HEK293 (cell line): Measurements from ENCODE around the gene ETV6.

ENCODE experiments used
- CTCF ChIA-PET: fragments of 350-600 bp; formaldehyde crosslinking; extraction: SDS; loops from one replicate; lab custom pipeline; 2021; ENCODE audit warnings: antibody characterized with exemption; lab: Yijun Ruan, JAX
- POLR2A ChIA-PET: fragments of 300-600 bp; formaldehyde crosslinking; extraction: SDS; loops from one replicate; lab custom pipeline; 2020; ENCODE audit warnings: antibody characterized with exemption, inconsistent platforms; lab: Yijun Ruan, JAX
- H3K27ac ChIP-seq: fragments of 200-500 bp; sonication (Bioruptor generic); 2 replicates; pipeline ENCODE4 v1.5.1; 2014; ENCODE audit warnings: low read depth, low read length, control low read depth, inconsistent platforms; ENCODE audit errors: extremely low read depth
- H3K36me3 ChIP-seq, 2 experiments: fragments of 200-500 bp in 1 of 2; sonication (Bioruptor generic) in 1 of 2; 1 replicate in 1 of 2; 2 replicates in 1 of 2; pipeline ENCODE4 v1.5.1; 2014 to 2017; ENCODE audit warnings: inconsistent platforms in 2 of 2, low read length in 2 of 2; ENCODE audit not compliant: control insufficient read depth in 2 of 2, insufficient read depth in 1 of 2
- H3K4me1 ChIP-seq: fragments of 200-500 bp; sonication (Bioruptor generic); 2 replicates; pipeline ENCODE4 v1.5.1; 2014; ENCODE audit warnings: mild to moderate bottlenecking, low read length, inconsistent platforms; ENCODE audit not compliant: control insufficient read depth, insufficient read depth
- H3K4me3 ChIP-seq: 2 replicates; pipeline ENCODE4 v1.5.1; 2011; ENCODE audit warnings: low read depth, mild to moderate bottlenecking, control low read depth, low read length, moderate library complexity
- H3K9me3 ChIP-seq: fragments of 200-500 bp; sonication (Bioruptor generic); 2 replicates; pipeline ENCODE4 v1.5.1; 2014; ENCODE audit warnings: low read depth, low read length, inconsistent platforms; ENCODE audit not compliant: control insufficient read depth, insufficient read depth
- HOXD13 ChIP-seq: sonication (generic); formaldehyde crosslinking; IDR thresholded peaks from 2 replicates; pipeline ENCODE4 v1.8.0; 2022; ENCODE audit warnings: missing genetic modification reagents, borderline replicate concordance
- PATZ1 ChIP-seq: fragments of 450-650 bp; formaldehyde crosslinking; IDR thresholded peaks from 2 replicates; pipeline ENCODE4 v1.5.1; 2016; ENCODE audit warnings: missing biosample characterization, missing genetic modification characterization
- PBX3 ChIP-seq: sonication (generic); formaldehyde crosslinking; IDR thresholded peaks from 2 replicates; pipeline ENCODE4 v1.8.1; 2022; ENCODE audit warnings: mild to moderate bottlenecking, moderate library complexity, missing genetic modification reagents
- PRDM10 ChIP-seq: fragments of 450-650 bp; formaldehyde crosslinking; IDR thresholded peaks from 2 replicates; pipeline ENCODE4 v1.5.1; 2016; ENCODE audit warnings: missing biosample characterization, missing genetic modification characterization
- TCF7L2 ChIP-seq: IDR thresholded peaks from 2 replicates; pipeline ENCODE4 v1.6.1; 2011; ENCODE audit warnings: low read depth, mild to moderate bottlenecking, inconsistent platforms, low read length, moderate library complexity, borderline replicate concordance
- TSHZ1 ChIP-seq: fragments of 450-650 bp; formaldehyde crosslinking; IDR thresholded peaks from 2 replicates; pipeline ENCODE4 v1.5.1; 2016; ENCODE audit warnings: missing biosample characterization, missing genetic modification characterization, borderline replicate concordance
- YY2 ChIP-seq: fragments of 450-650 bp; formaldehyde crosslinking; IDR thresholded peaks from 2 replicates; pipeline ENCODE4 v1.5.1; 2016; ENCODE audit warnings: missing biosample characterization, missing genetic modification characterization
- ZBTB44 ChIP-seq: fragments of 450-650 bp; IDR thresholded peaks from 2 replicates; pipeline ENCODE4 v1.5.1; 2018; ENCODE audit warnings: missing biosample characterization, mild to moderate bottlenecking, missing genetic modification characterization
- ZFP69B ChIP-seq: fragments of 450-650 bp; formaldehyde crosslinking; IDR thresholded peaks from 2 replicates; pipeline ENCODE4 v1.5.1; 2016; ENCODE audit warnings: missing biosample characterization, missing genetic modification characterization
- ZNF10 ChIP-seq: fragments of 450-650 bp; formaldehyde crosslinking; IDR thresholded peaks from 2 replicates; pipeline ENCODE4 v1.5.1; 2017; ENCODE audit warnings: missing biosample characterization, missing genetic modification characterization
- ZNF132 ChIP-seq: fragments of 450-650 bp; formaldehyde crosslinking; IDR thresholded peaks from 2 replicates; pipeline ENCODE4 v1.5.1; 2017; ENCODE audit warnings: missing biosample characterization, missing genetic modification characterization, borderline replicate concordance
- ZNF214 ChIP-seq: fragments of 450-650 bp; formaldehyde crosslinking; IDR thresholded peaks from 2 replicates; pipeline ENCODE4 v1.5.1; 2017; ENCODE audit warnings: missing biosample characterization, mild to moderate bottlenecking, missing genetic modification characterization, borderline replicate concordance
- ZNF248 ChIP-seq: fragments of 450-650 bp; formaldehyde crosslinking; IDR thresholded peaks from 2 replicates; pipeline ENCODE4 v1.5.1; 2017; ENCODE audit warnings: missing biosample characterization, missing genetic modification characterization
- ZNF704 ChIP-seq: fragments of 450-650 bp; formaldehyde crosslinking; IDR thresholded peaks from 2 replicates; pipeline ENCODE4 v1.5.1; 2016; ENCODE audit warnings: missing biosample characterization, missing genetic modification characterization
- ZNF843 ChIP-seq: fragments of 450-650 bp; formaldehyde crosslinking; IDR thresholded peaks from 2 replicates; pipeline ENCODE4 v1.5.1; 2016; ENCODE audit warnings: missing biosample characterization, missing genetic modification characterization

The ETV6 gene

GRCh38 chr12:11621797-11622423 is 27.6 kb upstream of the ETV6 start (continued):
- TF ChIP-seq PRDM10 (no peak), ZNF132 (tag by site-specific recombination) (no peak), YY2 (tag by site-specific recombination) (no peak), ZNF248 (tag by site-specific recombination) (no peak), ZNF843 (tag by site-specific recombination) (no peak)

- ChIA-PET POLR2A (no interaction called here), CTCF (interaction anchor here (0.6 kb wide), 1 partner anchor 20 kb away, joined by 3 read pairs; no protein-coding TSS in a partner anchor)
- no peak overlapping the region for H3K27ac ChIP-seq
- H3K36me3 ChIP-seq, result no peaks in the 10 kb centered on the region
- H3K4me1 ChIP-seq, result no peaks in the 10 kb centered on the region
- no peaks in the 10 kb centered on the region for H3K9me3 ChIP-seq
- H3K4me3 ChIP-seq, result no peak overlapping the region
- TF ChIP-seq ZNF214 (tag by site-specific recombination), result no peak
- no peak for TF ChIP-seq PBX3 (CRISPR knock-in tag)
- no peak for TF ChIP-seq ZFP69B (tag by site-specific recombination)
- TF ChIP-seq HOXD13 (CRISPR knock-in tag), result no peak
- TF ChIP-seq PATZ1 (tag by site-specific recombination), result no peak
- no peak for TF ChIP-seq ZBTB44 (tag by site-specific recombination)
- no peak for TF ChIP-seq TSHZ1 (tag by site-specific recombination)
- TF ChIP-seq ZNF704, result no peak
- no peak for TF ChIP-seq ZNF10 (tag by site-specific recombination)
- no peak for TF ChIP-seq TCF7L2
These were observed 26.6 kb upstream of the ETV6 start for GRCh38 chr12:11622876-11623281.
